Activated naive CD4-positive, alpha-beta T cell treated with anti-CD3 and anti-CD28 coated beads for 36 hours (primary cell): Measurements from ENCODE around the gene MYL5. TPM values are rescaled to one million over a fixed set of nuclear protein-coding genes. Genes with fewer than 3 reads are reported as not detected.
A peak's percentile ranks its signal among the peaks of the same experiment; 100 is the strongest.

ENCODE experiments used
- CTCF ChIA-PET: fragments of 350-600 bp; sonication (Branson Sonifier 250); formaldehyde crosslinking; loops from one replicate; lab custom pipeline; 2021; ENCODE audit warnings: antibody characterized with exemption; lab: Charles Lee
- DNase-seq: peaks from one replicate; pipeline ENCODE4 v3.0.0-alpha.2; 2020
- H3K27ac Mint-ChIP-seq: one replicate; pipeline ENCODE4 v1.8.0; 2021; ENCODE audit warnings: mild to moderate bottlenecking, mixed read lengths
- H3K27me3 Mint-ChIP-seq: one replicate; pipeline ENCODE4 v1.8.0; 2021; ENCODE audit warnings: low read depth, mixed read lengths
- H3K36me3 Mint-ChIP-seq: one replicate; pipeline ENCODE4 v1.8.0; 2021; ENCODE audit warnings: low read depth, mixed read lengths
- H3K4me1 Mint-ChIP-seq: one replicate; pipeline ENCODE4 v1.8.0; 2021; ENCODE audit warnings: low read depth, mixed read lengths
- H3K4me3 Mint-ChIP-seq: one replicate; pipeline ENCODE4 v1.8.0; 2021; ENCODE audit warnings: mild to moderate bottlenecking, moderate library complexity, mixed read lengths
- H3K9me3 Mint-ChIP-seq: one replicate; pipeline ENCODE4 v1.8.0; 2021; ENCODE audit warnings: mixed read lengths
- intact Hi-C: fragments of 100-400 bp; cut with micrococcal nuclease; formaldehyde crosslinking; loops from one replicate; pipeline ENCODE4 v1.15.1; 2023
- total RNA-seq, 2 experiments: library from RNA; stranded (reverse); gene quantifications; one replicate each; pipeline ENCODE4 v1.2.3, GENCODE V29; 2021

The MYL5 gene
- total RNA-seq, 2 experiments from 2014 or later, result 12.0 to 12.9 TPM

DNA sequence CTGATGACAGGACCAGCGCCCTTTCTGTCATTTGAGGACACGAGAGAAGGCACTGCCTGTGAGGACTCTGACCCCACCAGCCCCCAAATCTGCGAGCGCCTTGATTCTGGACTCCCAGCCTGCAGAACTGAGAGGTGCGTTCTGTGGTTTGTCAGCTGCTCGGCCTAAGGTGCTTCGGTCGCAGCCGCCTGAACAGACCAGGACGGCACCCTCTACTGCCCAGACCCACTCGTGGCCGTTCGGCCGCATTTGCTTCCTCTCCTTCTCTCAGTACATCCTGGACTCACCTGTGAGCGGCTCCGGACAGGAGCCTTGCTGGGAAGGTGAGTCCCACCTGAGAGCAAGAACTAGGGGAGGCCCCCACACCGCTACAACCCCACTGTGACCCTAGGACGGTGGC, 39.7 kb downstream of the MYL5 start:
- CTCF ChIA-PET, result no interaction called here
- Mint-ChIP-seq H3K9me3 (no peaks in the 10 kb centered on the region), H3K27ac (no peak overlapping the region), H3K4me1 (peaks cover 20% of the 10 kb centered on the region), H3K27me3 (no peaks in the 10 kb centered on the region), H3K4me3 (no peak overlapping the region), H3K36me3 (no peaks in the 10 kb centered on the region)
- DNase-seq, result no peak
- intact Hi-C loops, result no loop called here

DNA sequence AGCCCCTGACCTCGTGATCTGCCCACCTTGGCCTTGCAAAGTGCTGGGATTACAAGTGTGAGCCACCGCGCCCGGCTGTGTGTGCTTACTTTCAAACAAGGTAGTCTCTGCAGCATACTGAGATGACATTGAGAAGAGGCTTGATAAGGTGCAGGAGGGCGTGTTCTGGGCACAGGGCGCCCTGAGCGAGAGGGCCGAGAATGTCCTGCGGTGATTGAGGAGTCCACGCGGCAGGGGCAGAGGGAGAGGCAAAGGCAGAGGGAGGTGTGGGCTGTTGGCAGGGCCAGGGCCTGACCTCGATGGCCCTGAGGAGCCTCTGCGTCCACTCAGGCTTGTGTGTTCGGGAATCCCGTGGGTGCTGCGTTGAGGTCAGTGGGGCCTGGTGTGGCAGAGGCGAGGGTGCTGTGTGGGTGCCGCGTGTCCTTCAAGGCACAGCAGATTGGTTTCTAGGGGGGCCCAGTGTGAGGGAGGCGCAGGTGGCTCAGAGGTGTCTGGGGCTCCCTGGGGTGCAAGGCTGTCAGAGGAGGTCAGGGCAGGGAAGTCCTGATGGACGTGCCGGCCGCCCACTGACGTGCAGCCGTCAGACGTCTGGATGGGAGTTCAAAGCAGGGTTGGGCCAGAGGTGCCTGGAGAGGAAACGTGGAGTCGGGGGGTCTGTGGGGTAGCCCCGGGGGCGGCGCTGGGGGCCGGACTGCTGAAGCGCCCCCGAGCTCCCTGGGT, 43.4 kb downstream of the MYL5 start:
- H3K4me1 Mint-ChIP-seq, result peaks cover 11% of the 10 kb centered on the region
- H3K36me3 Mint-ChIP-seq, result peaks cover 13% of the 10 kb centered on the region
- intact Hi-C loops, result no loop called here

DNA sequence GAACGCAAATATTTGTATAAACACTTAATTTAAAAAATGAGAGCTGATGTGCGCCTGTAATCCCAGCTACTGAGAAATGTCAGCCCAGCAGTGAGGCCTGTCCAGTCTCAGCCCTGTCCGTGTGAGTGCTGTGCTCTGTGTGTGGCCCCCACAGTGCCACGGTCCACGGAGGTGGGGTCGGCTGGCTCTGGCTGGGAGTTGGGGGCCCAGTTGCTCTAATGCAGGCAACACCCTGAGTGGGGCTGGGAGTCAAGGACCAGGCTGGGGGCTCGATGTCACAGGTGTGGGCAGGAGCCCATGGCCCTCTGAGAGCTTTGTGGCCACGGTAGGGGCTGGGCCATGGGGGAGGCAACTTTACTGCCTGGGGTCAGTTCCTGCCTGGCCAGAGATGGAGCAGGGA, 44.1 kb downstream of the MYL5 start:
- Mint-ChIP-seq H3K27me3 (no peaks in the 10 kb centered on the region), H3K27ac (no peak overlapping the region), H3K4me3 (no peak overlapping the region), H3K36me3 (peaks cover 18% of the 10 kb centered on the region), H3K4me1 (peaks cover 11% of the 10 kb centered on the region), H3K9me3 (no peaks in the 10 kb centered on the region)
- no peak for DNase-seq
- CTCF ChIA-PET, result no interaction called here
- intact Hi-C loops, result no loop called here

More for the DNA sequence above, 43.4 kb downstream of the MYL5 start:
- no peak for DNase-seq
- Mint-ChIP-seq H3K4me3 (no peak overlapping the region), H3K27me3 (no peaks in the 10 kb centered on the region), H3K9me3 (no peaks in the 10 kb centered on the region), H3K27ac (no peak overlapping the region)
- CTCF ChIA-PET, result interaction anchor here (0.7 kb wide), 1 partner anchor 9 kb away, joined by 3 read pairs; no protein-coding TSS in a partner anchor

DNA sequence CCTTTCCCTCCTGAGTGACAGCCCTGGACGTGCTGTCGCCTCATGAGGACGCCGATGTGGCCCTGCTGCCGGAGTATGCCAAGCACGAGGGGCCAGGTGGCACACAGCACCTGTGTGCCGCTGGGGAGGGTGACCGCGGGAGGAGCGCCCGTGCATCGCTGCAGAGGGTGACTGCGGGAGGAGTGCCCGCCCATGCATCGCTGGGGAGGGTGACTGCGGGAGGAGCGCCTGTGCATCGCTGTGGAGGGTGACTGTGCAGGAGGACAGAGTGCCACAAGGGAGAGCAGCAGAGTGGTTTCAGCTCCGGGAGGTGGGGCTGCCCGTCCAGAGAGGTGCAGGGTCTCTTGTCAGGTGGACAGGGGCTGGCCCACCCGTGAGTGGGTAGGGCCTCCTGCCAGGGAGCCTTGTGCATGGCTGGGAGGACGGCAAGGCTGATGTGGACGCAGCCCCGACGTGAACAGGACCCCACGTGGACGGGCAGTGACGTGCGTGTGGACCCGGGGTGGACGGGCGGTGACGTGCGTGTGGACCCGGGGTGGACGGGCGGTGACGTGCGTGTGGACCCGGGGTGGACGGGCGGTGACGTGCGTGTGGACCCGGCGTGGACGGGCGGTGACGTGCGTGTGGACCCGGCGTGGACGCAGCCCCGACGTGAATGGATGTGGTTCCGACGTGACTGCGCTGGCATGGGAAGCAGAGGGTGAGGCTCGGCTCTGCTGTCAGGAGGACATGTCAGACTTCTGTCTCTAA, 45.9 kb downstream of the MYL5 start:
- H3K27ac Mint-ChIP-seq, result no peak overlapping the region
- no peaks in the 10 kb centered on the region for H3K27me3 Mint-ChIP-seq
- DNase-seq, result no peak
- H3K4me1 Mint-ChIP-seq, result peaks cover 9% of the 10 kb centered on the region
- peaks cover 21% of the 10 kb centered on the region for H3K36me3 Mint-ChIP-seq
- CTCF ChIA-PET, result no interaction called here
- intact Hi-C loops, result no loop called here
- H3K4me3 Mint-ChIP-seq, result no peak overlapping the region
- no peaks in the 10 kb centered on the region for H3K9me3 Mint-ChIP-seq

DNA sequence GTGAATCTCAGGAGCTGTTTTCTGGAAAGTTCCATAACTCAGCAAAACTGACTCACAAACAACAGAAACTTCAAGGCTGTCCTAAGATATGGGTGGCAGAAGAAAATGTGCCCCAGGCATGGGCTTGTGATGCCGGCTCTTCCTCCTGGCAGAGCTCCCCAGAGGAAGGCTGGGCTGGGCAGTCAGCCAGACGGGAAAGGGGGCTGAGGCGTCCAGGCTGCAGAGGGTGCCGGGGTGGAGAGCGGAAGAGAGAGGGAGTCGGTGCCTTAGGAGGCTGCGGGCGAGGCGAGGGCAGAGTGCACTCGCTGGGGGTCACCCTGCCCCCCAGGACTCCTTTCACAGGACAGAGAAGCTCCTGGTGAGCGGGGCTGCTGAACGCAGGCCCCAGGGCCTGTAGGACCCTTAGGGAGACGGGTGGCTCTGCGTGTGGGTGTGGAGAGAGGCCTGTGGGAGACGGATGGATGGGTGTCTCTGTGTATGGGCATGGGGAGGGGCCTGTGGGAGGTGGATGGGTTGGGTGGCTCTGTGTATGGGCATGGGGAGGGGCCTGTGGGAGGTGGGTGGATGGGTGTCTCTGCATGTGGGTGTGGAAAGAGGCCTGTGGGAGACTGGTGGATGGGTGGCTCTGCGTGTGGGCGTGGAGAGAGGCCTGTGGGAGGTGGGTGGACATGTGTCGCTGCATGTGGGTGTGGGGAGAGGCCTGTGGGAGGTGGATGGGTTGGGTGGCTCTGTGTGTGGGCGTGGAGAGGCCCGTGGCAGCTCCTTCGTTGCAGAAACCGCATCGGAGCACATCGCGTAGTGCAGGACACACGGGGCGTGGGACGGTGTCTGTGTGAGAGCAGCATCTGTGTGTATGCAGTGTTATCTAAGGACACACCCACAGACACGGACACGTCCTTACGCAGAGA, 47.2 kb downstream of the MYL5 start:
- no peak overlapping the region for H3K4me3 Mint-ChIP-seq
- H3K27ac Mint-ChIP-seq, result no peak overlapping the region
- DNase-seq, result no peak
- no peaks in the 10 kb centered on the region for H3K27me3 Mint-ChIP-seq
- H3K36me3 Mint-ChIP-seq, result peaks cover 21% of the 10 kb centered on the region
- peaks cover 9% of the 10 kb centered on the region for H3K4me1 Mint-ChIP-seq
- CTCF ChIA-PET, result interaction anchor here (1.4 kb wide), 1 partner anchor 12 kb away, joined by 4 read pairs; no protein-coding TSS in a partner anchor
- H3K9me3 Mint-ChIP-seq, result no peaks in the 10 kb centered on the region
- intact Hi-C loops, result no loop called here

DNA sequence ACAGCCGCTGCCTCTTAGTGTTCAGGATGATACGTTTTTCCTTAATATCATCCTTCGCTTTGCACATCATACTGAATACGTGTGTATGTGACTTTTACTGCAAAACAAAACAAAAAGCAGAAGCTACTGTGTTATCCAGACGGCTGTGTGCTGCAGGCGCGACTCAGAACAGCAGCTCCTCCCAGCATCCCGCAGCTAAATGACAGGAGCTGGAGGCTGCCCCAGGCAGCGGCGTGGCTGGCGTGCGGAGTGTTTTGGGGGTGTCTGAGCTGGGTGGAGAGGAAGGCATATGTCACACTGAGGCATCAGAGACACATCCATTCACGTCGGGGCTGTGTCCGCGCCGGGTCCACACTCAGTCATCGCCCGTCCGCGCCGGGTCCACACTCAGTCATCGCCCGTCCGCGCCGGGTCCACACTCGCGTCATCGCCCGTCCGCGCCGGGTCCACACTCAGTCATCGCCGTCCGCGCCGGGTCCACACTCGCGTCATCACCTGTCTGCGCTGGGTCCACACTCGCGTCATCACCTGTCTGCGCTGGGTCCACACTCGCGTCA, 47.9 kb downstream of the MYL5 start:
- Mint-ChIP-seq H3K27ac (no peak overlapping the region), H3K36me3 (peaks cover 21% of the 10 kb centered on the region), H3K27me3 (no peaks in the 10 kb centered on the region), H3K4me3 (no peak overlapping the region), H3K4me1 (peaks cover 9% of the 10 kb centered on the region), H3K9me3 (no peaks in the 10 kb centered on the region)
- intact Hi-C loops, result no loop called here
- DNase-seq, result no peak
- CTCF ChIA-PET, result interaction anchor here (1.4 kb wide), 1 partner anchor 12 kb away, joined by 4 read pairs; no protein-coding TSS in a partner anchor

DNA sequence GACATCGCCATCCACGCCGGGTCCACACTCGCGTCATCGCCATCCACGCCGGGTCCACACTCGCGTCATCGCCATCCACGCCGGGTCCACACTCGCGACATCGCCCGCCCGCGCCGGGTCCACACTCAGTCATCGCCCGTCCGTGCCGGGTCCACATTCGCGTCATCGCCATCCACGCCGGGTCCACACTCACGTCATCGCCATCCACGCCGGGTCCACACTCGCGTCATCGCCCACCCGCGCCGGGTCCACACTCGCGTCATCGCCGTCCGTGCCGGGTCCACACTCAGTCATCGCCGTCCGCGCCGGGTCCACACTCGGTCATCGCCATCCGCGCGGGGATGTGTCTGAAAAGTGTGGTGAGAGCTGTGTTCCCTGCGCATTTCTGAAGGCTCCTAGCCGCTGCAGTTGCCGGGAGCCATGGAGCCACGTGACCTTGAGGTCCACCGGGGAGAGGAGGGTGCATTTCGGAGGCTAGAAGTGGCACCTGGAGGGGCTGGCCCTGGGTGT, 48.6 kb downstream of the MYL5 start:
- intact Hi-C loops, result no loop called here
- CTCF ChIA-PET, result interaction anchor here (0.7 to 0.8 kb wide), 2 partner anchors 18 to 90 kb away, joined by 4 to 8 read pairs; no protein-coding TSS in a partner anchor
- peaks cover 4% of the 10 kb centered on the region for H3K4me1 Mint-ChIP-seq
- H3K27me3 Mint-ChIP-seq, result no peaks in the 10 kb centered on the region
- no peak for DNase-seq
- no peaks in the 10 kb centered on the region for H3K9me3 Mint-ChIP-seq
- peaks cover 21% of the 10 kb centered on the region for H3K36me3 Mint-ChIP-seq
- H3K27ac Mint-ChIP-seq, result no peak overlapping the region
- H3K4me3 Mint-ChIP-seq, result no peak overlapping the region

DNA sequence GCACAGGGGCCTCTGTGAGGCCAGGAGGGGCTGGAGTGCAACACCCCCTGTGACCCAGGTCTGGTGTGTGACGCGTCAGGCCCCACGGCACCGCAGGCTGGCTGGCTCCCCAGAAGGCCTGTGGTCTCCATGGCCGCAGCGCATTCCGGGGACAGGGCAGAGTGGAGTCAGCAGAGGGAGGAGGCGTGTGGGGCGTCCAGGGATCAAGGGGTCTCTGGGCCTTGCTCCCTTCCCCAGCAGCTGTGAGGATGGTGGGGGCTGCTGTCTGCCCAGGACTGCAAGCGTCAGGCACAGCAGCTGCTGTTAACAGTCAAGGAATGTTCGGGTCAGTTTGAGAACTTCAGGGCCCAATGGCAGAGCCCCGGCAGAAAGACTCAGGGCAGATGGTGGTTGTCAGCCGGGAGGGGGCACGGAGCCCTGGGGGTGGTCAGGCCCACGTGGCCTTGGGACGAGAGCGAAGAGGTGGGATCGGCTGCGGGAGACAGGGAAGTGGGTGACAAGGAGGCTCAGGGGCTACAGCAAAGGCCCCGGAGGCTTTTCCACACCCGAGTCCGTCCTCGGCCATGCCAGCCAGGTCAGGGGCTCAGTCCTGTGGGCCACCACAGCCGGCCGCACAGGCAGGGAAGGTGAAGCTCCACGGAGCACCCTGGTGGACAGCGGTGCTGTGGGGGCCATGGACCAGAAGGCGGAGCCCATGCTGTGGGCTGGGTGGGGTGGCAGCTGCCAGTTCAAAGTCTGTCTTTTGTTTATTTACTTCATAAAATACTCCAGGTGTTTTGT, 49.6 kb downstream of the MYL5 start:
- Mint-ChIP-seq H3K36me3 (peaks cover 21% of the 10 kb centered on the region), H3K4me1 (peaks cover 4% of the 10 kb centered on the region), H3K9me3 (no peaks in the 10 kb centered on the region), H3K27ac (no peak overlapping the region), H3K4me3 (no peak overlapping the region), H3K27me3 (no peaks in the 10 kb centered on the region)
- no peak for DNase-seq
- intact Hi-C loops, result no loop called here
- CTCF ChIA-PET, result interaction anchor here (0.8 kb wide), 1 partner anchor 17 kb away, joined by 4 read pairs; no protein-coding TSS in a partner anchor

DNA sequence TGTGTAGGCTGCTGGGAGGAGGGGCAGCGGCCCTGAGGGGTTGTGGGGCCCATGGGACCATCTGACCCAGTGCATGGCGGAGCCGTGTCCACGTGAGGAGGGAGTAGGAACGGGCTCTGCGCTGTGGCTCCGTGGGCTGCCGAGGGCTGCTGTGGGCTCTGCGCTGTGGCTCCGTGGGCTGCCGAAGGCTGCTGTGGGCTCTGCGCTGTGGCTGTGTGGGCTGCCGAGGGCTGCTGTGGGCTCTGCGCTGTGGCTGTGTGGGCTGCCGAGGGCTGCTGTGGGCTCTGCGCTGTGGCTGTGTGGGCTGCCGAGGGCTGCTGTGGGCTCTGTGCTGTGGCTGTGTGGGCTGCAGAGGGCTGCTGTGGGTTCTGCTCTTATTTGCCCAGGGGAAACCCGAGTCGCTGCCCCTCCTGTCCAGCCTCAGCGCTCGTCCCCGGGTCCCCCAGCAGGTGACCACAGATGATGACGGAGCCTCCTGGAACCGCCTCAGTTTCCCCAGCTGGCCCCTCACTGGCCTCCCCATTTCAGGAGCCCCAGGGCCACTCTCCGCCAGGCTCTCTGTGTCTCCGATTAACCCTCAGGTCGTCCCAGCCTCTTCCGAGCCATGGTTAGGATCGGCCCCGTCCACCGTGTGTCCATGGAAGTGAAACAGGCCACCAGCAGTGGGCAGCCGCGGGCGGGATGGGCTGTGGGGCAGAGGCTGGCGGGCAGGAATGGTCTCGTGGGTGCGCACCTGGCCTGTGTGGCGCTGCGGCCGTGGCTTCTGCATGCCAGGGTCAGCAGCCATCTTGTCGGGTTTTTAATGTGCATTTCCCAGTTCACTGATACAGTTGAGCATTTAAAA, 51.3 kb downstream of the MYL5 start:
- no peak for DNase-seq
- H3K4me3 Mint-ChIP-seq, result no peak overlapping the region
- peaks cover 4% of the 10 kb centered on the region for H3K4me1 Mint-ChIP-seq
- H3K9me3 Mint-ChIP-seq, result no peaks in the 10 kb centered on the region
- peak overlapping the region; percentile 18 for H3K27ac Mint-ChIP-seq
- no peaks in the 10 kb centered on the region for H3K27me3 Mint-ChIP-seq
- intact Hi-C loops, result no loop called here
- CTCF ChIA-PET, result interaction anchor here (0.6 kb wide), 1 partner anchor 8 kb away, joined by 3 read pairs; no protein-coding TSS in a partner anchor
- H3K36me3 Mint-ChIP-seq, result peaks cover 19% of the 10 kb centered on the region

DNA sequence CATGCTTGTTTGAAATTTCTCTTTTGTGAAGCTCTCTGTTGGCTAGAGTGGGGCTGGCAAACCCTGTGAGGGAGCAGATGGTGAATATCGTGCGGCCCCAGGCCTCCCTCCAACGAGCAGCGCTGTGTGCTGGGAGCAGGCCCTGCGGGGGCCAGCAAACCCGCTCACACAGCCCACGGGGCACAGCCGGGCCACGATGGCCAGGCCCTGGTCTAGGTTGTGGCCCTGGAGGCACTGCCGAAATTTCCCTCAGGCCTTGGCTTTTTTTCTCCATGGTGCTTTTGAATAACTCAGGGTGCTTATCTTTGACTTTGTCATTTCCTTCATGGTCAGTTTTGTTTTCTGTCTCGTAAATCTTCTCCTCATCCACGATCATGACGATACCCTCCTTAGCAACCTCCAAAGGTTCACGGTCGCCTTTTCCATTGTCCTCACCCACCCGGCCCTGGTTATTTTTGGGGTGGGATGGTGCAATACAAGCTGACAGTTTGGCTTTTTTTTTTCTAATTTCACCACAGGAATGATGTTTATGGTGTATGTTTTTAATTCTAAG, 52.0 kb downstream of the MYL5 start:
- no peak for DNase-seq
- Mint-ChIP-seq H3K36me3 (peaks cover 19% of the 10 kb centered on the region), H3K4me3 (no peak overlapping the region), H3K4me1 (peaks cover 4% of the 10 kb centered on the region), H3K27ac (no peak overlapping the region), H3K9me3 (no peaks in the 10 kb centered on the region), H3K27me3 (no peaks in the 10 kb centered on the region)
- CTCF ChIA-PET, result interaction anchor here (0.6 kb wide), 1 partner anchor 9 kb away, joined by 3 read pairs; no protein-coding TSS in a partner anchor
- intact Hi-C loops, result no loop called here
